SU-DHL-6 (cell line): Measurements from ENCODE around the gene STX16.
"Not testable (repeated sequence)": the region's sequence is repeated elsewhere in the genome, so short reads cannot be mapped to it uniquely, and the experiment has no call there.

Experiments
- H2AFZ ChIP-seq: fragments of 200-600 bp; sonication (generic); 2 replicates; pipeline ENCODE4 v1.6.1; 2014; ENCODE audit warnings: low read depth, mild to moderate bottlenecking, moderate library complexity, mixed read lengths, antibody characterized with exemption, low read length; ENCODE audit not compliant: severe bottlenecking
- H3F3A ChIP-seq: fragments of 200-600 bp; shearing (Covaris generic); 2 replicates; pipeline ENCODE4 v1.6.0; 2016; ENCODE audit warnings: antibody characterized with exemption, mild to moderate bottlenecking; ENCODE audit not compliant: insufficient read depth
- H3K27ac ChIP-seq: fragments of 200-600 bp; sonication (generic); 2 replicates; pipeline ENCODE4 v1.5.1; 2016; ENCODE audit warnings: low read depth, mild to moderate bottlenecking, low read length, moderate library complexity, mixed read lengths
- H3K27me3 ChIP-seq: fragments of 200-600 bp; sonication (generic), shearing (Covaris generic); 2 replicates; pipeline ENCODE4 v1.6.0; 2014; ENCODE audit warnings: mild to moderate bottlenecking, low read length
- H3K36me3 ChIP-seq: fragments of 200-600 bp; sonication (generic); 2 replicates; pipeline ENCODE4 v1.6.1; 2014; ENCODE audit warnings: mild to moderate bottlenecking, low read length, mixed read lengths
- H3K4me2 ChIP-seq: fragments of 300-600, 200-600 bp; shearing (Covaris generic), sonication (generic); 2 replicates; pipeline ENCODE4 v1.6.0; 2014; ENCODE audit warnings: low read length, low read depth, mild to moderate bottlenecking; ENCODE audit not compliant: poor library complexity, severe bottlenecking
- H3K4me3 ChIP-seq: fragments of 200-600 bp; sonication (generic); 2 replicates; pipeline ENCODE4 v1.5.1; 2014; ENCODE audit warnings: antibody characterized with exemption, low read length, mild to moderate bottlenecking, mixed read lengths; ENCODE audit not compliant: insufficient read depth, poor library complexity, severe bottlenecking
- H3K79me2 ChIP-seq: fragments of 200-600 bp; sonication (generic); 2 replicates; pipeline ENCODE4 v1.6.1; 2014; ENCODE audit warnings: mild to moderate bottlenecking, low read length, moderate library complexity; ENCODE audit not compliant: insufficient read depth
- H3K9ac ChIP-seq: fragments of 200-600 bp; sonication (generic); 2 replicates; pipeline ENCODE4 v1.7.0; 2014; ENCODE audit warnings: mild to moderate bottlenecking, low read length
- H3K9me2 ChIP-seq: fragments of 200-600 bp; sonication (generic); replicated peaks from 2 replicates; pipeline ENCODE4 v1.6.1; 2014; ENCODE audit warnings: low read length; ENCODE audit not compliant: insufficient read depth
- H3K9me3 ChIP-seq: fragments of 200-600 bp; sonication (generic); 2 replicates; pipeline ENCODE4 v1.6.1; 2014; ENCODE audit warnings: low read length, mixed read lengths; ENCODE audit not compliant: insufficient read depth
- H4K20me1 ChIP-seq: fragments of 200-600 bp; sonication (generic); 2 replicates; pipeline ENCODE4 v1.6.1; 2014; ENCODE audit warnings: low read depth, mild to moderate bottlenecking, antibody characterized with exemption, low read length, moderate library complexity, mixed read lengths
- EZH2phosphoT487 ChIP-seq: fragments of 200-600 bp; sonication (generic), shearing (Covaris generic); conservative IDR thresholded peaks from 2 replicates; pipeline ENCODE4 v1.6.1; 2018; ENCODE audit warnings: mild to moderate bottlenecking, antibody characterized with exemption, low read length, moderate library complexity, mixed read lengths
- TF ChIP-seq, protein P1 (sequence below): fragments of 200-600 bp; sonication (generic); IDR thresholded peaks from one replicate; pipeline ENCODE4 v1.5.1; 2017; ENCODE audit warnings: antibody characterized with exemption, mild to moderate bottlenecking, low read length, moderate library complexity; ENCODE audit not compliant: insufficient read depth, poor library complexity, severe bottlenecking

The STX16 gene

GRCh38 chr20:58640446-58640845 lies 10.6 kb upstream of the STX16 start:
- Histone ChIP-seq H3K4me2 (no peak overlapping the region), H2AFZ (no peak overlapping the region), H3K79me2 (no peaks in the 10 kb centered on the region), H3K9me3 (no peaks in the 10 kb centered on the region), H3K4me3 (no peak overlapping the region), H3K36me3 (no peaks in the 10 kb centered on the region), H3K27ac (no peak overlapping the region), H4K20me1 (no peaks in the 10 kb centered on the region), H3K9ac (no peak overlapping the region), H3F3A (no peaks in the 10 kb centered on the region), H3K27me3 (no peaks in the 10 kb centered on the region), H3K9me2 (no peaks in the 10 kb centered on the region)
- TF ChIP-seq, protein P1, sequence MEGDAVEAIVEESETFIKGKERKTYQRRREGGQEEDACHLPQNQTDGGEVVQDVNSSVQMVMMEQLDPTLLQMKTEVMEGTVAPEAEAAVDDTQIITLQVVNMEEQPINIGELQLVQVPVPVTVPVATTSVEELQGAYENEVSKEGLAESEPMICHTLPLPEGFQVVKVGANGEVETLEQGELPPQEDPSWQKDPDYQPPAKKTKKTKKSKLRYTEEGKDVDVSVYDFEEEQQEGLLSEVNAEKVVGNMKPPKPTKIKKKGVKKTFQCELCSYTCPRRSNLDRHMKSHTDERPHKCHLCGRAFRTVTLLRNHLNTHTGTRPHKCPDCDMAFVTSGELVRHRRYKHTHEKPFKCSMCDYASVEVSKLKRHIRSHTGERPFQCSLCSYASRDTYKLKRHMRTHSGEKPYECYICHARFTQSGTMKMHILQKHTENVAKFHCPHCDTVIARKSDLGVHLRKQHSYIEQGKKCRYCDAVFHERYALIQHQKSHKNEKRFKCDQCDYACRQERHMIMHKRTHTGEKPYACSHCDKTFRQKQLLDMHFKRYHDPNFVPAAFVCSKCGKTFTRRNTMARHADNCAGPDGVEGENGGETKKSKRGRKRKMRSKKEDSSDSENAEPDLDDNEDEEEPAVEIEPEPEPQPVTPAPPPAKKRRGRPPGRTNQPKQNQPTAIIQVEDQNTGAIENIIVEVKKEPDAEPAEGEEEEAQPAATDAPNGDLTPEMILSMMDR = no peak
- TF ChIP-seq EZH2phosphoT487 = no peak

GRCh38 chr20:58642441-58642840 lies 8.6 kb upstream of the STX16 start:
- H3K27me3 ChIP-seq = no peaks in the 10 kb centered on the region
- no peaks in the 10 kb centered on the region for H3K9me2 ChIP-seq
- no peaks in the 10 kb centered on the region for H3F3A ChIP-seq
- H3K9ac ChIP-seq = no peak overlapping the region
- H3K4me2 ChIP-seq = no peak overlapping the region
- H4K20me1 ChIP-seq = no peaks in the 10 kb centered on the region
- no peak for TF ChIP-seq EZH2phosphoT487
- TF ChIP-seq, protein P1 = no peak
- no peaks in the 10 kb centered on the region for H3K36me3 ChIP-seq
- no peaks in the 10 kb centered on the region for H3K9me3 ChIP-seq
- no peak overlapping the region for H3K4me3 ChIP-seq
- no peak overlapping the region for H3K27ac ChIP-seq
- no peaks in the 10 kb centered on the region for H3K79me2 ChIP-seq
- no peak overlapping the region for H2AFZ ChIP-seq

DNA sequence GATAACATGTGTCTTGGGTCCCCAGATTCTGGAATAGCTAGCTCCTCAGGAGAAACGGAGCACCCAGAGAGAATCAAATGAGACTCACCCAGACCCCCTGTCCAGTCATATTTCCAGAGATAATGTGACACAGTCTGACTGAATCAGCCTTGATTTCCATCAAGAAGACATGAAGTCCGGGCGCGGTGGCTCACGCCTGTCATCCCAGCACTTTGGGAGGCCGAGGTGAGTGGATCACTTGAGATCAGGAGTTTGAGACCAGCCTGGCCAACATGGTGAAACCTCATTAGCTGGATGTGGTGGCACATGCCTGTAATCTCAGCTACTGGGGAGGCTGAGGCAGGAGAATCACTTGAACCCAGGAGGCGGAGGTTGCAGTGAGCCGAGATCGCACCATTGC lies 8.2 kb upstream of the STX16 start:
- H3K9ac ChIP-seq = not testable (repeated sequence)

DNA sequence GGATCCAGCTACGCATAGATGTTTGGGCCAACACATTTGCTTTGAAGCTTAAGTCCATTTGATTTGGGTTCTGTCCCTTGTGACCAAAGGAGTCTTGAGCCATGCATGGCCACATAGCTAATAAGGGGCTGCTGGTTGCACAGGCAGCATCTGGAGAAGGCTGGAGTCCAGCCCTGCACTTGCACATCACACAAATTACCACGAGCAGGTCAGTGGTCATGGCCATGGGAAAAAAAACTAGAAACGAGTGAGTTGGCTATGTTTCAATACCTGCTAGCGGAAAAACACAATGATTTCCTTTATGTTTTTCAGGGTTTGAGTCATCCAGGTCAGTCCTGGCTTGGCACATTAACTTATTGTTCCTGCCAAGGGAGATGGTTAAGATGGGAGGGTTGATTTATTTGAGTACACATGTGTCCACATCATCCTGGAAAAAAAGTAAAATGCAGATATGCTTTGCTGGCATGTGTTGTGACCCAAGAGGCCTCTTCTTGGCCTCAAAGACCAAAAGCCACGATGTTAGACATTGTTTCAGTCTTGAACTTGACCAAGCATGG lies 5.6 kb upstream of the STX16 start:
- no peaks in the 10 kb centered on the region for H3K79me2 ChIP-seq
- H3K9ac ChIP-seq = no peak overlapping the region
- H3K36me3 ChIP-seq = no peaks in the 10 kb centered on the region
- TF ChIP-seq, protein P1 = no peak
- no peak for TF ChIP-seq EZH2phosphoT487
- H4K20me1 ChIP-seq = no peaks in the 10 kb centered on the region
- H3F3A ChIP-seq = no peaks in the 10 kb centered on the region
- no peak overlapping the region for H3K4me2 ChIP-seq
- H3K4me3 ChIP-seq = no peak overlapping the region
- H3K27ac ChIP-seq = no peak overlapping the region
- H2AFZ ChIP-seq = no peak overlapping the region
- no peaks in the 10 kb centered on the region for H3K9me3 ChIP-seq
- no peaks in the 10 kb centered on the region for H3K27me3 ChIP-seq
- no peaks in the 10 kb centered on the region for H3K9me2 ChIP-seq

More for the DNA sequence above, 8.2 kb upstream of the STX16 start:
- H3K4me2 ChIP-seq, H3K79me2 ChIP-seq, H3K36me3 ChIP-seq, H3F3A ChIP-seq, H4K20me1 ChIP-seq, H3K27ac ChIP-seq, H3K4me3 ChIP-seq, H3K27me3 ChIP-seq, H3K9me3 ChIP-seq, H2AFZ ChIP-seq, H3K9me2 ChIP-seq: not testable (repeated sequence)
